Lung (tissue), 12 donors: Measurements from ENCODE around the gene SIAH3. TPM values are rescaled to one million over a fixed set of nuclear protein-coding genes. Genes with fewer than 3 reads are reported as not detected.
A peak's percentile ranks its signal among the peaks of the same experiment; 100 is the strongest.

Experiments
- ATAC-seq: fragments of 200-7000 bp; cut with Tn5 transposase; one replicate; pipeline ENCODE4 v1.9.1; 2020; ENCODE audit warnings: moderate number of reproducible peaks; ENCODE audit not compliant: insufficient read depth, low FRiP score
- DNase-seq, 3 donors: peaks; one replicate each; pipeline ENCODE4 v3.0.0-alpha.2; 2013 to 2017
- H3K27ac ChIP-seq, 2 donors: one replicate each; pipeline ENCODE4 v1.5.1; 2013; ENCODE audit warnings: mild to moderate bottlenecking in 2 of 2, moderate library complexity in 2 of 2, control low read depth in 1 of 2, inconsistent platforms in 1 of 2, low read depth in 1 of 2, low read length in 1 of 2
- H3K27me3 ChIP-seq, 3 donors: one replicate each; pipeline ENCODE4 v1.5.1; 2013; ENCODE audit warnings: low read length in 2 of 3; ENCODE audit not compliant: control insufficient read depth in 3 of 3, insufficient read depth in 3 of 3
- H3K36me3 ChIP-seq, 4 donors: one replicate each; pipeline ENCODE4 v1.5.1; 2013; ENCODE audit warnings: low read length in 4 of 4, mild to moderate bottlenecking in 1 of 4, moderate library complexity in 1 of 4; ENCODE audit not compliant: control insufficient read depth in 4 of 4, insufficient read depth in 4 of 4
- H3K4me1 ChIP-seq, 5 donors: one replicate each; pipeline ENCODE4 v1.5.1; 2013; ENCODE audit warnings: low read length in 5 of 5, mild to moderate bottlenecking in 2 of 5, moderate library complexity in 1 of 5; ENCODE audit not compliant: control insufficient read depth in 5 of 5, insufficient read depth in 5 of 5
- H3K4me3 ChIP-seq: one replicate; pipeline ENCODE4 v1.5.1; 2013; ENCODE audit warnings: mild to moderate bottlenecking, control low read depth, moderate library complexity
- H3K9ac ChIP-seq, 2 donors: one replicate each; pipeline ENCODE4 v1.5.1; 2013; ENCODE audit warnings: low read length in 2 of 2, control low read depth in 1 of 2; ENCODE audit not compliant: insufficient read depth in 1 of 2
- H3K9me3 ChIP-seq, 4 donors: one replicate each; pipeline ENCODE4 v1.5.1; 2013; ENCODE audit warnings: low read length in 3 of 4, mild to moderate bottlenecking in 1 of 4, moderate library complexity in 1 of 4; ENCODE audit not compliant: control insufficient read depth in 4 of 4, insufficient read depth in 3 of 4
- WGBS, 2 donors: extraction: QIAGEN DNeasy Blood & Tissue Kit; methylation state at CpG; one replicate each; pipeline ENCODE4 v1.1.7; 2013; 5-methylcytosine and 5-hydroxymethylcytosine counted together
- polyA plus RNA-seq, 2 donors: library from polyadenylated mRNA; stranded (reverse); fragments of 200-250 nt; gene quantifications; one replicate each; pipeline ENCODE4 v1.2.1, GENCODE V29; 2013
- total RNA-seq, 2 donors: library from RNA; depleted of rRNA in 1 of 2; stranded (reverse); fragments of >200 nt in 1 of 2; gene quantifications; one replicate each; pipeline ENCODE4 v1.2.1, GENCODE V29; 2014 to 2021
- TF ChIP-seq, protein P1 (sequence below): IDR thresholded peaks from 2 replicates; pipeline ENCODE4 v1.5.1; 2012; ENCODE audit warnings: mild to moderate bottlenecking; ENCODE audit errors: control extremely low read depth, extremely low read depth
- donor health status: control.
- donor health status: control.
- donor health status: Bipolar disorder and iron deficiency.
- donor health status: healthy.
- donor health status: DM: yes; HTN: yes; CAD: no.

SIAH3 gene
- total and polyA plus RNA-seq, 4 donors = 0.03 to 0.31 (median 0.05) TPM

DNA sequence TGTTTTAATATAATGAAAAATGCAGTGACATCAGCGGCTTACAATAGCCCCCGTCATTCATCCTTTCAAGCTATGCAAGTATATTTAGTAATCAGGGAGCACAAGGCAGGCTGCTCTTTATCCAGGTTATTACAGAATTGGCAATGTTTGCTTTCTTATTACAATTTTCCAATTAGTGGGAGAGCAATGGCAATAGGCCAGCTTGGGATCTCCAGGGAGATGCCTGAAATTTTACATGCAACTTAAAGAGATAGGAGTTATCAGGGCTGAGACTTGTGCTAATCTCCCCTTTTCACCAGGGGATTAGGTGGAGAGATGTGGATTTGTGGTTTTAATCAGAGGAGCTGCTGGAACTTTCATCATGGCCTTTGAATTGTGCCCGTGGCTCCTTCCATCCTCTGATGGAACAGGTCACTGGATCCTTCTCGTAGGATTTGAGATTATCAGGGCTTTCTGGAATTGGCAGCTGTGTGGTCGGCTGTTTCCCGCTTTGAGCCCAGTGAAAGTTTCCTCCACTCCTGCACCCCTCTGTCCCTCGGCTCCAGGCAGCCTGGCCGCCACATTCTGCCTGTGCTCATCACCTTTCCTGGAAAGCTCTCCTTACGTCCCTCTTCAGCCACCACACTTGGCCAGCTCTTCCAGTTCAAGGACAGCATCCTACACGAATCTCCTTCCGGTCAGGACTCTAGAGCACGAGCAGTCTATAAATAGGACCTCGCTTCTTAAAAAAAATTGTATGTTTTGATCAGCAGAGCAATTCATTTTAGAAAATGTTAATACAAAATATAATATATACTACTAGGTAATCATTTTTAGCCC, 102.4 kb downstream of the SIAH3 start:
- H3K4me3 ChIP-seq = no peak overlapping the region
- no peak overlapping the region for H3K27ac ChIP-seq
- DNase-seq = peak in 2 of 3 donors; percentile 21 to 43
- H3K27me3 ChIP-seq = peaks cover 0 to 3% (median 0%) of the 10 kb centered on the region in 3 donors
- TF ChIP-seq, protein P1, sequence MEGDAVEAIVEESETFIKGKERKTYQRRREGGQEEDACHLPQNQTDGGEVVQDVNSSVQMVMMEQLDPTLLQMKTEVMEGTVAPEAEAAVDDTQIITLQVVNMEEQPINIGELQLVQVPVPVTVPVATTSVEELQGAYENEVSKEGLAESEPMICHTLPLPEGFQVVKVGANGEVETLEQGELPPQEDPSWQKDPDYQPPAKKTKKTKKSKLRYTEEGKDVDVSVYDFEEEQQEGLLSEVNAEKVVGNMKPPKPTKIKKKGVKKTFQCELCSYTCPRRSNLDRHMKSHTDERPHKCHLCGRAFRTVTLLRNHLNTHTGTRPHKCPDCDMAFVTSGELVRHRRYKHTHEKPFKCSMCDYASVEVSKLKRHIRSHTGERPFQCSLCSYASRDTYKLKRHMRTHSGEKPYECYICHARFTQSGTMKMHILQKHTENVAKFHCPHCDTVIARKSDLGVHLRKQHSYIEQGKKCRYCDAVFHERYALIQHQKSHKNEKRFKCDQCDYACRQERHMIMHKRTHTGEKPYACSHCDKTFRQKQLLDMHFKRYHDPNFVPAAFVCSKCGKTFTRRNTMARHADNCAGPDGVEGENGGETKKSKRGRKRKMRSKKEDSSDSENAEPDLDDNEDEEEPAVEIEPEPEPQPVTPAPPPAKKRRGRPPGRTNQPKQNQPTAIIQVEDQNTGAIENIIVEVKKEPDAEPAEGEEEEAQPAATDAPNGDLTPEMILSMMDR = no peak
- H3K9me3 ChIP-seq = no peaks in the 10 kb centered on the region
- no peaks in the 10 kb centered on the region for H3K36me3 ChIP-seq
- H3K4me1 ChIP-seq = peaks cover 0 to 7% (median 0%) of the 10 kb centered on the region in 5 donors
- WGBS, 2 donors = 58 to 75% methylated on average over 13 of the region's 13 CpGs
- no peak for ATAC-seq
- no peak overlapping the region for H3K9ac ChIP-seq

DNA sequence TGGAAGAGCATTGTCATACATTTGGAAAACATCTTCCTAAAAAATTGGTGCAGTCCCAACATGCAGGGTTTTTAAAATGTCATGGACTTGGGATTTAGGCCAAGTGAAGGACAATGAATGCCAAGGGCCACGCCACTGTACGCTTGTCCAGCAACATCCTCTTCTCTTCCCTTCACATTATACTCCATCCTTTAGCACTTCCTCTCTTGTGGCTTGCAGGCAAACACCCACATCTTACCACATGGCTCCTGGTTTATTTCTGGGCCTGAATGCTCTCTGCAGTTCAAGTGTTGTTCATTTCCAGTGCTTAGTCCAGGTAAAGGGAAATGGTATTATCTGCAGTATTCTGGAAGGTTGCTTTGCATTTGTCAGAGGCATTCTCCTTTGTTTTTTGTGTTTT, 104.5 kb downstream of the SIAH3 start:
- no peak for ATAC-seq
- Histone ChIP-seq H3K4me3 (no peak overlapping the region), H3K9me3 (no peaks in the 10 kb centered on the region), H3K27me3 (peaks cover 0 to 3% (median 0%) of the 10 kb centered on the region in 3 donors), H3K36me3 (no peaks in the 10 kb centered on the region), H3K9ac (no peak overlapping the region), H3K27ac (no peak overlapping the region), H3K4me1 (peaks cover 0 to 7% (median 0%) of the 10 kb centered on the region in 5 donors)
- DNase-seq = peak in 1 of 3 donors; percentile 20
- WGBS, 2 donors = 14 to 53% methylated on average over 2 of the region's 2 CpGs
- TF ChIP-seq, protein P1 = no peak

DNA sequence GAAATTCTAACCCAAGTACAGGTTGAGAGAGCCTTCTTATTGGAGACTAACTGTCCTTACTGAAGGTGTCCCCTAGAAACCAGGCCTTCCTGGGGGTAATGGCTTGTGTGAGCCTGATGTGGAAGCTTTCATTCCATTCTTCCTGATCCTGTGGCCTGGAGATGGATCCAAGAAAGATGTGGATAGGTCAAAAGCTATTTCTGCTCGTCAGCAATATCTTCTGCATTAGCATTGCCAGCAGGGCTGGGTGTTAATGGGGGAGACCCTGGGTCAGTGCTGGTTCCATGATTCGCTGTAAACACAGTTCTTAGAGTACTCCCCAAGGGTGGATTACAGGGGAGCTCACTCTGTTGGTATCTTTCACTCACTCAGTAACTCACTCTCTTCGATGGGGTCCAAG, 106.6 kb downstream of the SIAH3 start:
- Histone ChIP-seq H3K9me3 (no peaks in the 10 kb centered on the region), H3K36me3 (no peaks in the 10 kb centered on the region), H3K27ac (no peak overlapping the region), H3K4me1 (peaks cover 0 to 7% (median 0%) of the 10 kb centered on the region in 5 donors), H3K4me3 (no peak overlapping the region), H3K27me3 (no peaks in the 10 kb centered on the region), H3K9ac (no peak overlapping the region)
- 88 to 90% methylated on average over 3 of the region's 3 CpGs for WGBS, 2 donors
- DNase-seq = no peak
- no peak for ATAC-seq
- TF ChIP-seq, protein P1 = no peak
